Measurements from ENCODE around the gene CORO2A. TPM values are rescaled to one million over a fixed set of nuclear protein-coding genes. Genes with fewer than 3 reads are reported as not detected.

Gene CORO2A
- total and polyA plus RNA-seq, 2 of the 8 experiments (the other 6 are each of a cell fraction or from before 2014, with no cell fraction given), result 13.7 to 27.9 TPM

DNA sequence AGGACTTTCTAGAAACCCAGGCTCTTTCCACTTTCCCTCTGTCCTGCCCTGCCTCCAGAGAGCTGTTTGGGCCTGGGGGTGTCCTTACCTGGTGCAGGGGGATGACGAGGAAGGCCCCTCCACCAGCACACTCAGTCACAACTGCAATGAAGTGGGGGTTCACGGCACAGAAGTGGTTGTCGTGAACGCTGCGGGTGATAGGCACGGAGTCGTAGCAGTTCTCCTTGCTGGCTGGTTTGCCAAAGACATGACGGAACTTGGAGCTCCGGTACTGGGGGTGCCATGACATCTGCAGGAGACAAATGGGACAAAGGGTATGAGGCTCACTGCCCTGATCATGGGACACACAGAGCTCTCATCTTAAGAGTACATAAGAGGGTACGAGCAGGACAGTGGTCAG lies 35.1 kb downstream of the CORO2A start (continued):
- TF ChIP-seq BACH1 (IDR thresholded peaks at IDR 0.05; ENCODE audit: low read length), result no peak
